Measurements from ENCODE around the gene PDE4D. TPM values are rescaled to one million over a fixed set of nuclear protein-coding genes. Genes with fewer than 3 reads are reported as not detected.

PDE4D gene
- total RNA-seq, 4 donors from 2014 or later, result 35.0 to 121 (median 63.4) TPM

DNA sequence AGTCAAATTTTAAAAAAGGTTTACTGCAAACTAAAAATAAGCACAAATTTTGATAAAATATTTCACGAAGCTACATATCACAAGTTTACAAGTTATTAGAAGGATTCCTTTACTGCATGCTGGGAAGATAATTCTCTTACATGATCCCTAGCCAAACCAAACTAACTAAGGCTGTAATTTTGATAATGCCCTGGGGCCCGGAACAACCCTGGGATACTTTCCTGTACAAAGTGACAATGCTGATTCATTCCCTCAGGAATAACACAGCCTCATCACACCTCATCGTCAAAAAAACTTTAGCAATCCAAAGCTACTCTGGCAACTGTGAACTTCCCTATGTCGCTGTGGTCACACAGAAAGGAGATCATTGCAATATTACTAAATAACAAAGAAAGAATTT is 907.8 kb downstream of the PDE4D start:
- TF ChIP-seq POLR2A (IDR thresholded peaks at IDR 0.05) (no peak), EP300 (IDR thresholded peaks at IDR 0.05) (no peak), POLR2AphosphoS5 (IDR thresholded peaks at IDR 0.05) (no peak)
- TF ChIP-seq, protein P1, sequence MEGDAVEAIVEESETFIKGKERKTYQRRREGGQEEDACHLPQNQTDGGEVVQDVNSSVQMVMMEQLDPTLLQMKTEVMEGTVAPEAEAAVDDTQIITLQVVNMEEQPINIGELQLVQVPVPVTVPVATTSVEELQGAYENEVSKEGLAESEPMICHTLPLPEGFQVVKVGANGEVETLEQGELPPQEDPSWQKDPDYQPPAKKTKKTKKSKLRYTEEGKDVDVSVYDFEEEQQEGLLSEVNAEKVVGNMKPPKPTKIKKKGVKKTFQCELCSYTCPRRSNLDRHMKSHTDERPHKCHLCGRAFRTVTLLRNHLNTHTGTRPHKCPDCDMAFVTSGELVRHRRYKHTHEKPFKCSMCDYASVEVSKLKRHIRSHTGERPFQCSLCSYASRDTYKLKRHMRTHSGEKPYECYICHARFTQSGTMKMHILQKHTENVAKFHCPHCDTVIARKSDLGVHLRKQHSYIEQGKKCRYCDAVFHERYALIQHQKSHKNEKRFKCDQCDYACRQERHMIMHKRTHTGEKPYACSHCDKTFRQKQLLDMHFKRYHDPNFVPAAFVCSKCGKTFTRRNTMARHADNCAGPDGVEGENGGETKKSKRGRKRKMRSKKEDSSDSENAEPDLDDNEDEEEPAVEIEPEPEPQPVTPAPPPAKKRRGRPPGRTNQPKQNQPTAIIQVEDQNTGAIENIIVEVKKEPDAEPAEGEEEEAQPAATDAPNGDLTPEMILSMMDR (IDR thresholded peaks at IDR 0.05), result no peak
- H3K36me3 ChIP-seq, result peaks cover 0 to 56% of the 10 kb centered on the region in 2 donors
- no peak overlapping the region for H3K4me3 ChIP-seq
- no peak for ATAC-seq
- WGBS, 2 donors (ENCODE audit: low coverage in 1 of 2), result 80 to 83% methylated on average over 3 to 4 of the region's 4 CpGs
- no peak overlapping the region for H3K27ac ChIP-seq
- no peaks in the 10 kb centered on the region for H3K27me3 ChIP-seq
- H3K9me3 ChIP-seq, result no peaks in the 10 kb centered on the region
- no peaks in the 10 kb centered on the region for H3K4me1 ChIP-seq

DNA sequence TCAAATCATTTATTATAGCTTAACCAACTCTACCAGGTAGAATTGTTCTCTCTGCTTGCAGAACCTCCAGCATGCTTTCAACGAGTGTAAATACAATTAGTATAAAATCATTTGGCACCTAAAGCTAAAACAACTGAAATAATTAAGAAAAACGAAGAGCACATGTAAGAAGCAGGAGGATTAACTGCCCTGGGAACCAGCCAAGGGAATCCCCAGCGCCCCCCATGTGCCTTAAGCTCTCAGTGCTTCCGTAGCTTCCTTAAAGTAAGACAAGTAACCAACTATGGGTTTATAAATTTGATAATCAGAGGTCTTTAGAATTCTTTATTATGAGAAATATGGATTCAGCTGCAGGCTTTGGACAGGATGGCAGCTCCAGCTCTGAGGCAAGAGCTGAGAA is 908.2 kb downstream of the PDE4D start:
- H3K36me3 ChIP-seq, result peaks cover 0 to 55% of the 10 kb centered on the region in 2 donors
- 76 to 100% methylated on average over 3 to 4 of the region's 4 CpGs for WGBS, 2 donors (ENCODE audit: low coverage in 1 of 2)
- H3K4me1 ChIP-seq, result no peaks in the 10 kb centered on the region

GRCh38 chr5:58983526-58984452 is 909.7 kb downstream of the PDE4D start:
- peaks cover 0 to 45% of the 10 kb centered on the region in 2 donors for H3K36me3 ChIP-seq
- H3K4me3 ChIP-seq, result no peak overlapping the region
- no peak overlapping the region for H3K27ac ChIP-seq
- no peaks in the 10 kb centered on the region for H3K27me3 ChIP-seq
- no peaks in the 10 kb centered on the region for H3K4me1 ChIP-seq
- TF ChIP-seq EP300 (IDR thresholded peaks at IDR 0.05) (no peak), POLR2A (IDR thresholded peaks at IDR 0.05) (no peak), POLR2AphosphoS5 (IDR thresholded peaks at IDR 0.05) (no peak)
- TF ChIP-seq, protein P1 (IDR thresholded peaks at IDR 0.05), result no peak
- ATAC-seq, result no peak
- no peaks in the 10 kb centered on the region for H3K9me3 ChIP-seq

More for the DNA sequence above, 908.2 kb downstream of the PDE4D start:
- Histone ChIP-seq H3K27me3 (no peaks in the 10 kb centered on the region), H3K4me3 (no peak overlapping the region), H3K9me3 (no peaks in the 10 kb centered on the region), H3K27ac (no peak overlapping the region)
- TF ChIP-seq EP300 (IDR thresholded peaks at IDR 0.05), result no peak
- no peak for TF ChIP-seq POLR2AphosphoS5 (IDR thresholded peaks at IDR 0.05)
- TF ChIP-seq, protein P1 (IDR thresholded peaks at IDR 0.05), result no peak
- TF ChIP-seq POLR2A (IDR thresholded peaks at IDR 0.05), result no peak
- ATAC-seq, result no peak

DNA sequence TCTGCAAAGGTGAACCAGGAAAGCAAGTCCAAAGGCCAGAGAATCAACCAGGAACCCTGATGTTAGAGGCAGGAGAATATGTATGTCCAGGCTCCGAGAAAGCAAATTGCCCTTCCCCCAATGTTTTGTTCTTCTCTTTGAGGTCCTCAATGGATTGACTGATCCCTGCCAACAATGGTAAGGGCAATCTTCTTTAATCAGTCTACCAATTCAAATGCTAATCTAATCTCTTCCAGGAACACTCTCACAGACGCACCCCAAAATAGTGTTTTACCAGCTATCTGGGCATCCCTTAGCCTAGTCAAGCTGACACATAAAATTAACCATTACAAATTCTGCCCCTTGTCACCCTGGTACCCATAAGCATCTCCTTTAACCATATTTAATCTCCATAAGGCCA is 912.6 kb downstream of the PDE4D start:
- Histone ChIP-seq H3K27ac (no peak overlapping the region), H3K4me1 (no peaks in the 10 kb centered on the region), H3K9me3 (no peaks in the 10 kb centered on the region), H3K4me3 (no peak overlapping the region), H3K36me3 (peaks cover 0 to 45% of the 10 kb centered on the region in 2 donors), H3K27me3 (no peaks in the 10 kb centered on the region)
- 89 to 100% methylated on average over 2 of the region's 2 CpGs for WGBS, 2 donors (ENCODE audit: low coverage in 1 of 2)
- TF ChIP-seq POLR2A (IDR thresholded peaks at IDR 0.05) (no peak), POLR2AphosphoS5 (IDR thresholded peaks at IDR 0.05) (no peak), EP300 (IDR thresholded peaks at IDR 0.05) (no peak)
- TF ChIP-seq, protein P1 (IDR thresholded peaks at IDR 0.05), result no peak
- no peak for ATAC-seq

DNA sequence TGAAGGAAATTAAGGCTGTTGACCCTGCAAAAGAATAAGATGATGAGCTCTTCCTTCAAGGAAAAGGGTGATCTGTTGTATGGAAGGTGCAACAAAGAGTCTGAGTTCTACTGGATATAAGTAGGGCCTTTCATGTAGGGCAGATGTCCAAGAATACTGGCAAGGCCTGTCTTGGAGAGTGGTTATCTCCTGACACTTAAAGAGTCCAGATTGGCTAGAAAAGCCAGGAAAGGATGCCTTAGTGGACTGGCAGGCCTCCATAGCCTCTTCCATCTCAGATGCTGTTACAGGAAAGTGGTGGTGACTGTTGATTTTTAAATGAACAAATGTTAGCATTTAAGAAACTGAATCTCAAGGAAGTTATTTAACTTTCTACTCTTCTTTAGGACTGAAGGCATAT is 914.4 kb downstream of the PDE4D start:
- peaks cover 0 to 63% of the 10 kb centered on the region in 2 donors for H3K36me3 ChIP-seq
- no peak for ATAC-seq
- no peak overlapping the region for H3K4me3 ChIP-seq
- TF ChIP-seq EP300 (IDR thresholded peaks at IDR 0.05) (no peak), POLR2AphosphoS5 (IDR thresholded peaks at IDR 0.05) (no peak), POLR2A (IDR thresholded peaks at IDR 0.05) (no peak)
- TF ChIP-seq, protein P1 (IDR thresholded peaks at IDR 0.05), result no peak
- H3K27ac ChIP-seq, result no peak overlapping the region
- H3K27me3 ChIP-seq, result no peaks in the 10 kb centered on the region
- H3K4me1 ChIP-seq, result no peaks in the 10 kb centered on the region
- H3K9me3 ChIP-seq, result no peaks in the 10 kb centered on the region
